Colonic mucosa (tissue), 4 donors: Measurements from ENCODE around the gene CADPS. TPM values are rescaled to one million over a fixed set of nuclear protein-coding genes. Genes with fewer than 3 reads are reported as not detected.

ENCODE experiments used
- DNase-seq: peaks from one replicate; pipeline ENCODE4 v3.0.0-alpha.2; 2020
- H3K27ac ChIP-seq: fragments of 200-600 bp; one replicate; pipeline ENCODE4 v1.8.0; 2021
- H3K27me3 ChIP-seq: fragments of 200-600 bp; one replicate; pipeline ENCODE4 v1.8.0; 2021
- H3K36me3 ChIP-seq: fragments of 200-600 bp; one replicate; pipeline ENCODE4 v1.8.0; 2021
- H3K4me1 ChIP-seq: fragments of 200-600 bp; one replicate; pipeline ENCODE4 v1.8.0; 2021; ENCODE audit warnings: mild to moderate bottlenecking
- H3K4me3 ChIP-seq: fragments of 200-600 bp; one replicate; pipeline ENCODE4 v1.8.0; 2021
- H3K9ac ChIP-seq, 2 donors: one replicate each; pipeline ENCODE4 v1.7.0; 2013; ENCODE audit warnings: control low read depth in 2 of 2, low read depth in 2 of 2, low read length in 2 of 2
- H3K9me3 ChIP-seq: fragments of 200-600 bp; one replicate; pipeline ENCODE4 v1.8.0; 2021
- intact Hi-C: fragments of 100-400 bp; cut with DNase I; formaldehyde crosslinking; loops from one replicate; pipeline ENCODE4 v1.14.1; 2022
- total RNA-seq, 2 donors: library from RNA; stranded (reverse); fragmentation: NEBNext Ultra II Directional in 1 of 2; extraction: Animal tissue kit (Norgen Biotek cat#: 25700) in 1 of 2; gene quantifications; one replicate each; pipeline ENCODE4 v1.2.1, GENCODE V29; 2021
- TF ChIP-seq, protein P1 (sequence below): fragments of 200-600 bp; IDR thresholded peaks from one replicate; pipeline ENCODE4 v1.8.0; 2022; ENCODE audit warnings: antibody characterized with exemption, mild to moderate bottlenecking
- donor health status: healthy.
- donor health status: DM: no; HTN: no; CAD: no.
- donor health status: DM: no; HTN: no; CAD: no.

The CADPS gene
- total RNA-seq, 2 donors from 2014 or later: 2.9 to 6.1 TPM

DNA sequence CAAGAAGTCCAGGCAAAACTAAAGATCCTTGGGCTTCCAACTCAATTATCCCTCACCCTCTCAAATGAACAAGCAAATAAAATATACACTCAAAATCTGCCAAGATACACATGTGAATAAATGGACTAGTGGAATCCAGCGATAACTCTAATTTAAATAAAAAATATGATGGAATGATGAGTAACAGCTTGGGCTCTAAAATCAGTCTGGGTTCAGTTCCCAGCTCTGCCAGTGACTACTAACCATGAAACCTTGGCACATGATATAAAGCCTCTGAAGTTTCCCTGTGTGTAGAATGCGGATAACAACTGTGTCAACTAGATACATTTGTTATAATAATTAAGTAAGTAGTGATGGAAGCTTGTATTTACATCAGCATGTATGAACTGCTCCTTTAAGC, 81.3 kb downstream of the CADPS start:
- TF ChIP-seq, protein P1, sequence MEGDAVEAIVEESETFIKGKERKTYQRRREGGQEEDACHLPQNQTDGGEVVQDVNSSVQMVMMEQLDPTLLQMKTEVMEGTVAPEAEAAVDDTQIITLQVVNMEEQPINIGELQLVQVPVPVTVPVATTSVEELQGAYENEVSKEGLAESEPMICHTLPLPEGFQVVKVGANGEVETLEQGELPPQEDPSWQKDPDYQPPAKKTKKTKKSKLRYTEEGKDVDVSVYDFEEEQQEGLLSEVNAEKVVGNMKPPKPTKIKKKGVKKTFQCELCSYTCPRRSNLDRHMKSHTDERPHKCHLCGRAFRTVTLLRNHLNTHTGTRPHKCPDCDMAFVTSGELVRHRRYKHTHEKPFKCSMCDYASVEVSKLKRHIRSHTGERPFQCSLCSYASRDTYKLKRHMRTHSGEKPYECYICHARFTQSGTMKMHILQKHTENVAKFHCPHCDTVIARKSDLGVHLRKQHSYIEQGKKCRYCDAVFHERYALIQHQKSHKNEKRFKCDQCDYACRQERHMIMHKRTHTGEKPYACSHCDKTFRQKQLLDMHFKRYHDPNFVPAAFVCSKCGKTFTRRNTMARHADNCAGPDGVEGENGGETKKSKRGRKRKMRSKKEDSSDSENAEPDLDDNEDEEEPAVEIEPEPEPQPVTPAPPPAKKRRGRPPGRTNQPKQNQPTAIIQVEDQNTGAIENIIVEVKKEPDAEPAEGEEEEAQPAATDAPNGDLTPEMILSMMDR: no peak
- no peak for DNase-seq
- Histone ChIP-seq H3K4me1 (no peaks in the 10 kb centered on the region), H3K9me3 (no peaks in the 10 kb centered on the region), H3K4me3 (no peak overlapping the region), H3K27me3 (no peaks in the 10 kb centered on the region), H3K36me3 (no peaks in the 10 kb centered on the region), H3K9ac (no peak overlapping the region), H3K27ac (no peak overlapping the region)
- intact Hi-C loops: no loop called here

DNA sequence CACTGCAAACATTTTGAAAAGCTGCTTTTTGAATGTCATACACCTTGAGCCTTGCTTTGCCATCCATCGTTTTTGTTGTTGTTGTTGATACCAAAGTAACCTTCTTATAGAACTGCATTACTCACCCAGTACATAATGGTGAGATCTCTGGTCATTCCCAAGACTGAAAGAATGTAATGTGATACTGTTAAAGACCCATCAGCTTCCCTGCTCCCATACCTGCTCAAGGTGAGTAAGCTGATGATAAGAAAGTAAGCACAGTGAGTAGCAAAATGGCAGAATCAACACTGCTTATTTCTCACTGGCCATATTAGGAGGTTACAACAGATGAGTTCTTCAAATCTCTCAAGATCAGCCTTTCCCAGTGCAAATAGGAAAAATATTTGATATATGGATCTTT, 89.8 kb downstream of the CADPS start:
- no peaks in the 10 kb centered on the region for H3K9me3 ChIP-seq
- no peak overlapping the region for H3K9ac ChIP-seq
- no peak overlapping the region for H3K27ac ChIP-seq
- intact Hi-C loops: no loop called here
- no peak overlapping the region for H3K4me3 ChIP-seq
- TF ChIP-seq, protein P1: no peak
- H3K36me3 ChIP-seq: no peaks in the 10 kb centered on the region
- DNase-seq: no peak
- H3K27me3 ChIP-seq: no peaks in the 10 kb centered on the region
- no peaks in the 10 kb centered on the region for H3K4me1 ChIP-seq

DNA sequence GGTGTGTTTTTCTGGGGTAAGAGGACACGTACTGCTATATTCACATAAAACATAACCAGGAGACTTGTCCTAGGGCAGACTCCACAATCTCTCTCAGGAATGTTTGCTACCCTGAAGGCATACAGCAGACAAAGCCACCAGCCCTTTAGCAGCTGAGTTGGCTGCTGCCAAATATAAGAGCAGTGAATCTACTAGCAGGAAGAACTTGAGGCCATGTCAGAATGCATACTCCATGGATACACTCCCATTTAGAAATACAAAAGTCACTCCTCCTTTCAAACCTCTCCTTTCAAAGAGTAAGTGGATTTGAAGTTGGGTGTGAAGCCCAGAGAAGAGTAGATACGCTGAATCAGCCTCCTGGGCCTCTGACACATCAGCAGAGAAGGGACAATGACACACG, 94.1 kb downstream of the CADPS start:
- H3K9ac ChIP-seq: no peak overlapping the region
- no peak overlapping the region for H3K4me3 ChIP-seq
- H3K9me3 ChIP-seq: no peaks in the 10 kb centered on the region
- no peak overlapping the region for H3K27ac ChIP-seq
- no peaks in the 10 kb centered on the region for H3K27me3 ChIP-seq
- no peaks in the 10 kb centered on the region for H3K4me1 ChIP-seq
- no peak for DNase-seq
- no peaks in the 10 kb centered on the region for H3K36me3 ChIP-seq
- TF ChIP-seq, protein P1: no peak
- intact Hi-C loops: no loop called here

DNA sequence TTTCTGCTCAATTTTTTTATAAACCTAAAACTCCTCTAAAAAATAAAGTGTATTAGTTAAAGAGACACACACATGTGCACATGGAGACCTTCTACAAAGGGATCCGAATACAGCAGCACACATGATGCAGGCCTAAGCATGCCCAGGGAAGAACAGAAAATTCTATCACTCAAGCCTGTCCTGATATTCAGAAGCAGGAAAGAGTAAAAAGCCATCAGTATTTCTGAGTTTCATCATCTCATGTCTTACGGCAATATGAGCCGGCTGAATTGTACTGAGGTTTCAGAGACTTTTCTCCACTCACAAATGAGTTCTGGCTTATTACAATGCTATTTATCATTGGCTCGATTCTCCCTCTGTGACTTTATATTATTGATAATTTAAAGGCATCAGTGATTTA, 97.5 kb downstream of the CADPS start:
- no peak for DNase-seq
- Histone ChIP-seq H3K9me3 (no peaks in the 10 kb centered on the region), H3K27me3 (no peaks in the 10 kb centered on the region), H3K27ac (no peak overlapping the region), H3K4me3 (no peak overlapping the region), H3K9ac (no peak overlapping the region), H3K4me1 (no peaks in the 10 kb centered on the region), H3K36me3 (no peaks in the 10 kb centered on the region)
- TF ChIP-seq, protein P1: no peak
- intact Hi-C loops: no loop called here

DNA sequence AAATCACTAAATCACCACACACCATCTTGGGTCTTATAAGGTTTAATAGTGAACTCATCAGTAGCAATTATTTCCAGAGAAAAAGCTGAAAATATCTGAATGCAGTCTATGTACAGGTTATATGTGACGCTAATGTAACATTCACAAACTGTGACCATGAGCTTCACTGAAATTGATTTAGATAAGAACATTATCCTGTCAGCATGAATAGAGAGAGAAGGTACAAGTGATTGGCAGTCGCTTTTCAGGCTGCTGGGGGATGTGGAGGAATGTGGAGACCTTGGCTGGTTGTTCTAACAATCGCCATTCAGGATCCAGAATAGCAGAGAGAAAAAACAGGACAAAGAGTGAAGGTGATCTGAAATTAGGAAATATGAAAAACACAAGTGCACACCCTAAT, 98.1 kb downstream of the CADPS start:
- no peaks in the 10 kb centered on the region for H3K36me3 ChIP-seq
- intact Hi-C loops: no loop called here
- no peak for DNase-seq
- no peak overlapping the region for H3K4me3 ChIP-seq
- H3K4me1 ChIP-seq: no peaks in the 10 kb centered on the region
- TF ChIP-seq, protein P1: no peak
- no peaks in the 10 kb centered on the region for H3K9me3 ChIP-seq
- H3K27me3 ChIP-seq: no peaks in the 10 kb centered on the region
- H3K27ac ChIP-seq: no peak overlapping the region
- no peak overlapping the region for H3K9ac ChIP-seq

DNA sequence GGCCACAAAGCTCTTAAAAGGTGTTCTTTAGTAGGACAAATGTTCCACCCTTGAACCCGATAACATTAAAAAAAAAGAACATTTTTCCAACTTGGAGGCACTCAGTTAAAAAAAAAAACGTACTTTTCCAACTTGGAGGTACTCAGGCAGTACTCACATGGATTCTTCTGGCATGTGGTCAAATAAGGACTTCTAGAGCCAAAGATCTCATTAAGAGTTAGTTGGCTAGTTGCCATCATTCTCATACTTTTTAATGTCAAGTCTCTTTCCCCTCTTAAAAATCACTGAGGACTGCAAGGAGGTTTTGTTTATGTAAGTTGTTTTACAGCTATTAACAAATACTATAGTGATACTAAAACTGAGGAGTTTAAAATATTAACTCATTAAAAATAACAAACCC, 101.0 kb downstream of the CADPS start:
- H3K27ac ChIP-seq: no peak overlapping the region
- H3K27me3 ChIP-seq: no peaks in the 10 kb centered on the region
- no peaks in the 10 kb centered on the region for H3K9me3 ChIP-seq
- no peaks in the 10 kb centered on the region for H3K36me3 ChIP-seq
- H3K9ac ChIP-seq: no peak overlapping the region
- TF ChIP-seq, protein P1: no peak
- no peak overlapping the region for H3K4me3 ChIP-seq
- DNase-seq: no peak
- intact Hi-C loops: no loop called here
- no peaks in the 10 kb centered on the region for H3K4me1 ChIP-seq
